ENCODE results near the gene ZW10.

GRCh38 chr11:113694390-113694789, 79.1 kb downstream of the ZW10 start:
- TF ChIP-seq, protein P1, sequence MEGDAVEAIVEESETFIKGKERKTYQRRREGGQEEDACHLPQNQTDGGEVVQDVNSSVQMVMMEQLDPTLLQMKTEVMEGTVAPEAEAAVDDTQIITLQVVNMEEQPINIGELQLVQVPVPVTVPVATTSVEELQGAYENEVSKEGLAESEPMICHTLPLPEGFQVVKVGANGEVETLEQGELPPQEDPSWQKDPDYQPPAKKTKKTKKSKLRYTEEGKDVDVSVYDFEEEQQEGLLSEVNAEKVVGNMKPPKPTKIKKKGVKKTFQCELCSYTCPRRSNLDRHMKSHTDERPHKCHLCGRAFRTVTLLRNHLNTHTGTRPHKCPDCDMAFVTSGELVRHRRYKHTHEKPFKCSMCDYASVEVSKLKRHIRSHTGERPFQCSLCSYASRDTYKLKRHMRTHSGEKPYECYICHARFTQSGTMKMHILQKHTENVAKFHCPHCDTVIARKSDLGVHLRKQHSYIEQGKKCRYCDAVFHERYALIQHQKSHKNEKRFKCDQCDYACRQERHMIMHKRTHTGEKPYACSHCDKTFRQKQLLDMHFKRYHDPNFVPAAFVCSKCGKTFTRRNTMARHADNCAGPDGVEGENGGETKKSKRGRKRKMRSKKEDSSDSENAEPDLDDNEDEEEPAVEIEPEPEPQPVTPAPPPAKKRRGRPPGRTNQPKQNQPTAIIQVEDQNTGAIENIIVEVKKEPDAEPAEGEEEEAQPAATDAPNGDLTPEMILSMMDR (IDR thresholded peaks at IDR 0.05) = no peak
- no peak for TF ChIP-seq POLR2A (IDR thresholded peaks at IDR 0.05)
